ENCODE results near the gene EIF2S1. TPM values are rescaled to one million over a fixed set of nuclear protein-coding genes. Genes with fewer than 3 reads are reported as not detected.

The EIF2S1 gene
- total and polyA plus RNA-seq, 2 of the 13 experiments (the other 11 are each of a cell fraction or from before 2014, with no cell fraction given): 49.1 to 246 TPM

DNA sequence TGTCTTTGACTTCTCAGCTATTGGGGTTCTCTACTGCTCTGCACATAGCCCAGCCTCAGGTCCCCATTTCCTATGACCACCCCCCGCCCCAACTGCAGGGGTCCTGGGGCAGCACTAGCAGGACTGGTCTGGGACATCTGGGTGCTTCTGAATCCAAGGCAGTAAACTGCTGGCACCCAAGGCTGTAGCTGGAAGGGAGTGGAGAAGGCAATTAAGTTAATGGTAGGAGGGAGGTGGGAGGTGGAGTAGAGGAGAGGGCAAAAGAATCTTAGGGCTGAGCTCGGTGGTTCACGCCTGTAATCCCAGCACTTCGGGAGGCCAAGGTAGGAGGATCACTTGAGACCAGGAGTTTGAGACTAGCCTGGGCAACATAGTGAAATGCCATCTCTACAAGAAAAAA lies 40.3 kb downstream of the EIF2S1 start (continued):
- TF ChIP-seq TAF15 (IDR thresholded peaks at IDR 0.05; ENCODE audit: low read depth, low read length, poor library complexity, severe bottlenecking) (no peak), NFYC (CRISPR knock-in tag; IDR thresholded peaks at IDR 0.05) (no peak), ZNF354B (CRISPR knock-in tag; IDR thresholded peaks at IDR 0.05) (no peak), PAXIP1 (CRISPR knock-in tag; conservative IDR thresholded peaks at IDR 0.05) (no peak), NFKB2 (CRISPR knock-in tag; IDR thresholded peaks at IDR 0.05; ENCODE audit: borderline replicate concordance) (no peak), NR0B2 (CRISPR knock-in tag; IDR thresholded peaks at IDR 0.05) (no peak), GATAD1 (CRISPR knock-in tag; IDR thresholded peaks at IDR 0.05) (no peak), POLR2AphosphoS5 (IDR thresholded peaks at IDR 0.05; ENCODE audit: low read depth, low read length) (no peak), ZNF713 (CRISPR knock-in tag; IDR thresholded peaks at IDR 0.05) (no peak), ARNTL (CRISPR knock-in tag; IDR thresholded peaks at IDR 0.05) (no peak), GMEB1 (CRISPR knock-in tag; IDR thresholded peaks at IDR 0.05; ENCODE audit: borderline replicate concordance) (no peak)
- TF ChIP-seq, protein P1, sequence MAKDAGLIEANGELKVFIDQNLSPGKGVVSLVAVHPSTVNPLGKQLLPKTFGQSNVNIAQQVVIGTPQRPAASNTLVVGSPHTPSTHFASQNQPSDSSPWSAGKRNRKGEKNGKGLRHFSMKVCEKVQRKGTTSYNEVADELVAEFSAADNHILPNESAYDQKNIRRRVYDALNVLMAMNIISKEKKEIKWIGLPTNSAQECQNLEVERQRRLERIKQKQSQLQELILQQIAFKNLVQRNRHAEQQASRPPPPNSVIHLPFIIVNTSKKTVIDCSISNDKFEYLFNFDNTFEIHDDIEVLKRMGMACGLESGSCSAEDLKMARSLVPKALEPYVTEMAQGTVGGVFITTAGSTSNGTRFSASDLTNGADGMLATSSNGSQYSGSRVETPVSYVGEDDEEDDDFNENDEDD (CRISPR knock-in tag; IDR thresholded peaks at IDR 0.05; ENCODE audit: borderline replicate concordance): no peak
